GM21515 (cell line): ENCODE data around the gene EGR2.

ENCODE experiments used
- ATAC-seq: cut with Tn5 transposase; IDR thresholded peaks from one replicate; pipeline ENCODE4 v1.9.1; 2021; ENCODE audit not compliant: unreplicated experiment

Gene EGR2

GRCh38 chr10:62816331-62817120, at the start of gene EGR2:
Gene EGR2 (minus strand): TSS chr10:62816366. CDS start chr10:62816029, 337 bp downstream.
- ATAC-seq, result peak; percentile 80

GRCh38 chr10:62862447-62862846, 46.3 kb upstream of the EGR2 start:
- ATAC-seq, result no peak

GRCh38 chr10:62861507-62861906, 45.3 kb upstream of the EGR2 start:
- no peak for ATAC-seq

GRCh38 chr10:62860946-62861345, 44.8 kb upstream of the EGR2 start:
- ATAC-seq, result no peak

GRCh38 chr10:62858364-62858763, 42.2 kb upstream of the EGR2 start:
- ATAC-seq, result no peak

- ATAC-seq, result no peak
These were observed 39.9 kb upstream of the EGR2 start for GRCh38 chr10:62856021-62856420.

- peak; percentile 27 for ATAC-seq
These were observed 37.5 kb upstream of the EGR2 start for GRCh38 chr10:62853710-62854109.

GRCh38 chr10:62852961-62853702, 37.0 kb upstream of the EGR2 start:
- peak; percentile 70 for ATAC-seq

- no peak for ATAC-seq
These were observed 35.3 kb upstream of the EGR2 start for GRCh38 chr10:62851442-62851841.

- no peak for ATAC-seq
These were observed 34.5 kb upstream of the EGR2 start for GRCh38 chr10:62850646-62851045.

GRCh38 chr10:62847433-62847832, 31.3 kb upstream of the EGR2 start:
- ATAC-seq, result no peak

GRCh38 chr10:62844280-62845011, 28.3 kb upstream of the EGR2 start:
- no peak for ATAC-seq

- no peak for ATAC-seq
These were observed 27.4 kb upstream of the EGR2 start for GRCh38 chr10:62843600-62843999.

- no peak for ATAC-seq
These were observed 26.8 kb upstream of the EGR2 start for GRCh38 chr10:62842983-62843382.

GRCh38 chr10:62839590-62839989, 23.4 kb upstream of the EGR2 start:
- ATAC-seq, result no peak

- no peak for ATAC-seq
These were observed 15.2 kb upstream of the EGR2 start for GRCh38 chr10:62831346-62831745.

GRCh38 chr10:62830679-62831078, 14.5 kb upstream of the EGR2 start:
- ATAC-seq, result no peak

- no peak for ATAC-seq
These were observed 13.5 kb upstream of the EGR2 start for GRCh38 chr10:62829622-62830021.

- no peak for ATAC-seq
These were observed 10.1 kb upstream of the EGR2 start for GRCh38 chr10:62826273-62826672.

GRCh38 chr10:62820586-62820985, 4.4 kb upstream of the EGR2 start:
- ATAC-seq, result no peak

GRCh38 chr10:62819141-62819920, 3.2 kb upstream of the EGR2 start:
- ATAC-seq, result no peak
